A673 (cell line): ENCODE measurements around the gene CDH4. TPM values are rescaled to one million over a fixed set of nuclear protein-coding genes. Genes with fewer than 3 reads are reported as not detected.

ENCODE experiments used
- BruUV-seq: library from RNA; stranded (reverse); fragments of 400-500 nt; replicated peaks from 2 replicates; lab custom pipeline; 2021; lab: Mats Ljungman, UMichigan
- CTCF ChIA-PET: fragments of 300-600 bp; sonication (Branson Sonifier 250); formaldehyde crosslinking; loops from one replicate; lab custom pipeline; 2022; ENCODE audit warnings: antibody characterized with exemption; lab: Charles Lee
- POLR2A ChIA-PET: fragments of 300-600 bp; sonication (Branson Sonifier 250); formaldehyde crosslinking; loops from one replicate; lab custom pipeline; 2022; ENCODE audit warnings: antibody characterized with exemption; ENCODE audit not compliant: low non-redundant PET; lab: Charles Lee
- DNase-seq: peaks from one replicate; pipeline ENCODE4 v3.0.0-alpha.2; 2015; ENCODE audit warnings: low spot score
- H3K27ac ChIP-seq: fragments of 200-600 bp; sonication (generic); 2 replicates; pipeline ENCODE4 v1.5.1; 2016; ENCODE audit warnings: mixed run types, low read depth, mild to moderate bottlenecking, mixed read lengths, antibody characterized with exemption, low read length; ENCODE audit not compliant: poor library complexity, severe bottlenecking
- H3K27me3 ChIP-seq: fragments of 200-600 bp; sonication (generic); replicated peaks from 2 replicates; pipeline ENCODE4 v1.6.1; 2017; ENCODE audit warnings: mixed run types, low read depth, mild to moderate bottlenecking, mixed read lengths, antibody characterized with exemption, low read length; ENCODE audit not compliant: insufficient read depth, poor library complexity
- H3K36me3 ChIP-seq: fragments of 200-600 bp; sonication (generic); 2 replicates; pipeline ENCODE4 v1.6.1; 2016; ENCODE audit warnings: mixed run types, mild to moderate bottlenecking, mixed read lengths, antibody characterized with exemption, low read length; ENCODE audit not compliant: insufficient read depth, poor library complexity, severe bottlenecking
- H3K4me1 ChIP-seq: fragments of 200-600 bp; sonication (generic); 2 replicates; pipeline ENCODE4 v1.6.1; 2017; ENCODE audit warnings: mixed run types, mild to moderate bottlenecking, mixed read lengths, antibody characterized with exemption, low read length; ENCODE audit not compliant: insufficient read depth, poor library complexity, severe bottlenecking
- H3K4me3 ChIP-seq: fragments of 200-600 bp; sonication (generic); 2 replicates; pipeline ENCODE4 v1.5.1; 2016; ENCODE audit warnings: low read depth, mixed run types, mild to moderate bottlenecking, mixed read lengths, low read length; ENCODE audit not compliant: poor library complexity, severe bottlenecking
- H3K9me3 ChIP-seq: fragments of 200-600 bp; sonication (generic); 2 replicates; pipeline ENCODE4 v1.6.1; 2016; ENCODE audit warnings: mixed run types, low read depth, mild to moderate bottlenecking, mixed read lengths, antibody characterized with exemption, low read length; ENCODE audit not compliant: poor library complexity, severe bottlenecking
- EZH2 ChIP-seq: fragments of 200-600 bp; sonication (generic); IDR thresholded peaks from 2 replicates; pipeline ENCODE4 v1.6.1; 2017; ENCODE audit warnings: borderline replicate concordance, low read depth, mild to moderate bottlenecking, mixed read lengths, antibody characterized with exemption, low read length; ENCODE audit not compliant: poor library complexity, severe bottlenecking
- intact Hi-C: fragments of 100-400 bp; cut with micrococcal nuclease; formaldehyde crosslinking; loops from one replicate; pipeline ENCODE4 v1.10.0; 2022; ENCODE audit not compliant: unreplicated experiment
- total RNA-seq: library from RNA; stranded (reverse); gene quantifications from 2 replicates; pipeline ENCODE4 v1.2.3, GENCODE V29; 2021
- TF ChIP-seq, protein P1 (sequence below): fragments of 300-800, 200-600 bp; sonication (generic); conservative IDR thresholded peaks from 2 replicates; pipeline ENCODE4 v1.5.1; 2017; ENCODE audit warnings: low read depth, mild to moderate bottlenecking, antibody characterized with exemption, low read length, moderate library complexity, mixed read lengths

The CDH4 gene
- total RNA-seq, 1 experiment from 2014 or later = 8.3 TPM

DNA sequence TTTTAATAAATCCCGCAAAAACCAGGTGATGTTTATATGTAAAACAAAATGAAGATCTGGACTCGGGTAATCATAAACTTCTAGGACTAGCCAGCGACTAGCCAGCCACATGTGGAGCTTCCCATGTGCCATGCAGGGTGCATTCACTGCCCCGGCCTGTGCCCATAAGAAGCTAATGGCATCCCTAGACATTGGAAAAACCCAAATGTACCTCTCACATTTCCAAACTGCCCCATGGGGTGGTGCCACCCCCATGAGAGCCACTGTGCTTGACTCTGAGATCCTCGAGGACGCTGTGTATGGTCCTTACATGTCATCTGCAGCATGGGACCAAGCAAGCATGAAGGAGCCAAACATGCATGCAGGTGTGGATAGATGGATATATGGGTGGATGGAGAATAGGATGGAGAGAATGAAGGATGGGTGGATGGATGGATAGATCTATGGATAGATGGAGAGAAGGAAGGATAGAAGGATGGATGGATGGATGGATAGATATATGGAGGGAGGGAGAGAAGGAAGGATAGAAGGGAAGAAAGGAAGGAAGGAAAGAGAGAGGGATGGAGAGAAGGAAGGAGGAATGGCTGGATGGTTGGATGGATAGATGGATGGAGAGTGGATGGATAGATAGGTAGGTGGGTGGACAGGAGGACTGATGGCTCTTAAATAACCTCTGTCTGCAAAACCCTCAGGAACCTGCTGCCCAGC lies 203.6 kb downstream of the CDH4 start:
- ChIA-PET CTCF (no interaction called here), POLR2A (no interaction called here)
- no peaks in the 10 kb centered on the region for H3K36me3 ChIP-seq
- no TSS peak for BruUV-seq
- DNase-seq = no peak
- H3K4me1 ChIP-seq = peaks cover 5% of the 10 kb centered on the region
- H3K27me3 ChIP-seq = peaks cover 7% of the 10 kb centered on the region
- intact Hi-C loops = no loop called here
- no peak overlapping the region for H3K27ac ChIP-seq
- no peaks in the 10 kb centered on the region for H3K9me3 ChIP-seq
- TF ChIP-seq, protein P1, sequence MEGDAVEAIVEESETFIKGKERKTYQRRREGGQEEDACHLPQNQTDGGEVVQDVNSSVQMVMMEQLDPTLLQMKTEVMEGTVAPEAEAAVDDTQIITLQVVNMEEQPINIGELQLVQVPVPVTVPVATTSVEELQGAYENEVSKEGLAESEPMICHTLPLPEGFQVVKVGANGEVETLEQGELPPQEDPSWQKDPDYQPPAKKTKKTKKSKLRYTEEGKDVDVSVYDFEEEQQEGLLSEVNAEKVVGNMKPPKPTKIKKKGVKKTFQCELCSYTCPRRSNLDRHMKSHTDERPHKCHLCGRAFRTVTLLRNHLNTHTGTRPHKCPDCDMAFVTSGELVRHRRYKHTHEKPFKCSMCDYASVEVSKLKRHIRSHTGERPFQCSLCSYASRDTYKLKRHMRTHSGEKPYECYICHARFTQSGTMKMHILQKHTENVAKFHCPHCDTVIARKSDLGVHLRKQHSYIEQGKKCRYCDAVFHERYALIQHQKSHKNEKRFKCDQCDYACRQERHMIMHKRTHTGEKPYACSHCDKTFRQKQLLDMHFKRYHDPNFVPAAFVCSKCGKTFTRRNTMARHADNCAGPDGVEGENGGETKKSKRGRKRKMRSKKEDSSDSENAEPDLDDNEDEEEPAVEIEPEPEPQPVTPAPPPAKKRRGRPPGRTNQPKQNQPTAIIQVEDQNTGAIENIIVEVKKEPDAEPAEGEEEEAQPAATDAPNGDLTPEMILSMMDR = no peak
- no peak for TF ChIP-seq EZH2
- H3K4me3 ChIP-seq = no peak overlapping the region

DNA sequence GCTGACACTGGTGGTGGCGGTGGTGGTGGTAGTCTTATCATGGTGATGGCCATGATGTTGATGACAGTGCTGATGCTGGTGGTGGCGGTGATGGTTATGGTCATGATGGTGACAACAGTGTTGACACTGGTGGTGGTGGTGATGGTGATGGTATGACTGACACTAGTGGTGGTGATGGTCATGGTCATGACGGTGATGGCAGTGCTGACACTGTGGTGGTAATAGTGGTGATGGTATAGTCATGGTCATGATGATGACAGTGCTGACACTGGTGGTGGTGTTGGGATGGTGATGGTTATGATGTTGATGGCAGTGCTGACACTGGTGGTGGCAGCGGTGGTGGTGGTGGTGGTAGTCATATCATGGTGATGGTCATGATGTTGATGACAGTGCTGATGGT lies 205.7 kb downstream of the CDH4 start:
- DNase-seq = no peak
- Histone ChIP-seq H3K27ac (no peak overlapping the region), H3K4me1 (peaks cover 5% of the 10 kb centered on the region), H3K36me3 (no peaks in the 10 kb centered on the region), H3K4me3 (no peak overlapping the region), H3K9me3 (no peaks in the 10 kb centered on the region), H3K27me3 (peaks cover 14% of the 10 kb centered on the region)
- ChIA-PET POLR2A (no interaction called here), CTCF (no interaction called here)
- TF ChIP-seq, protein P1 = no peak
- TF ChIP-seq EZH2 = no peak
- intact Hi-C loops = no loop called here
- no TSS peak for BruUV-seq

DNA sequence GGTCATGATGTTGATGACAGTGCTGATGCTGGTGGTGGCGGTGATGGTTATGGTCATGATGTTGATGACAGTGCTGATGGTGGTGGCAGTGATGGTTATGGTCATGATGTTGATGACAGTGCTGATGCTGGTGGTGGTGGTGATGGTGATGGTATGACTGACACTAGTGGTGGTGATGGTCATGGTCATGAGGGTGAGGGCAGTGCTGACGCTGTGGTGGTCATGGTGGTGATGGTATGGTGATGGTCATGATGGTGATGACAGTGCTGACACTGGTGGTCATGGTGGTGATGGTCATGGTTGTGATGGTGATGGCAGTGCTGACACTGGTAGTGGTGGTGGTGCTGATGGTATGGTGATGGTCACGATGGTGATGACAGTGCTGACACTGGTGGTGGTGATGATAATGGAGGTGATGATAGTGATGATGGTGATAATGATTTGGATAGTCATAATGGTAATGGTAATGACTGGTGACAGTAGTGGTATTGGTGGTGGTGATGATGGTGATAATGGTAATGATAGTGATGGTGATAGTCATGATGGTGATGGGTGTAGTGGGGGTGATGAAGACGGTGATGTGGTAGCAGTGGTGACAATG lies 206.2 kb downstream of the CDH4 start:
- DNase-seq = no peak
- Histone ChIP-seq H3K4me3 (no peak overlapping the region), H3K4me1 (peaks cover 5% of the 10 kb centered on the region), H3K36me3 (no peaks in the 10 kb centered on the region), H3K27me3 (peaks cover 14% of the 10 kb centered on the region), H3K9me3 (no peaks in the 10 kb centered on the region), H3K27ac (no peak overlapping the region)
- intact Hi-C loops = no loop called here
- BruUV-seq = no TSS peak
- CTCF ChIA-PET = no interaction called here
- TF ChIP-seq EZH2 = no peak
- TF ChIP-seq, protein P1 = no peak
- POLR2A ChIA-PET = no interaction called here
